ENCODE data around the gene POU2F1. TPM values are rescaled to one million over a fixed set of nuclear protein-coding genes. Genes with fewer than 3 reads are reported as not detected.
"Not testable (repeated sequence)": the region's sequence is repeated elsewhere in the genome, so short reads cannot be mapped to it uniquely, and the experiment has no call there.

Gene POU2F1
- total RNA-seq, 1 donor from 2014 or later = 4.0 TPM

DNA sequence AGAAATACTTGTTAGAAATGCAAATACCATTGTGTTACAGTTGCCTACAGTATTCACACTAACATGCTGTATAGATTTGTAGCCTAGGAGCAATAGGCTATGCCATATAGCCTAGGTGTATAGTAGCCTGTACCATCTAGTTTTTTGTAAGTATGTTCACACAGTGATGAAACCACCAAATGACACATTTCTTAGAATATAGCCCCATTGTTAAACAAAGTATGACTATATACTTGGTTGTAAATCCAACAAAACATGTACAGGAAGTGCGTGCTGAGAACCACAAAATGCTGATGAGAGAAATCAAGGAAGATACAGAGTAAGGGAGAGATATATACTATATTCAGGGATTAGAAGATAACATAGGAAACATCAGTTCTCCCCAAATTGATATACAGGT, 92.2 kb downstream of the POU2F1 start:
- DNase-seq (ENCODE audit: low read depth, low spot score) = no peak

DNA sequence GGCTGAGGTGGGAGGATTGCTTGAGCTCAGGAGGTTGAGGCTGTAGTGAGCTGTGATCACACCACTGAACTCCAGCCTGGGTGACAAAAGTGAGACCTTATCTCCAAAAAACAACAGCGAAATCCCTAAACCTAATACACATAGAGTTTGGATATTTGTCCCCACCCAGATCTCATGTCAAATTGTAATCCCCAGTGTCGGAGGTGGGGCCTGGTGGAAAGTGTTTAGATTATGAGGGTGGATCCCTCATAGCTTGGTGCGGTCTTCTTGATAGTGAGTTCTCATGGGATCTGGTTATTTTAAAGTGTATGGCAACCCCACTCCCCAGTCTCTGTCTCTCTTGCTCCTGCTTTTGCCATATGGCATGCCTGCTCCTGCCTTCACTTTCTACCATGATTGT, 94.0 kb downstream of the POU2F1 start:
- DNase-seq (ENCODE audit: low read depth, low spot score) = no peak

DNA sequence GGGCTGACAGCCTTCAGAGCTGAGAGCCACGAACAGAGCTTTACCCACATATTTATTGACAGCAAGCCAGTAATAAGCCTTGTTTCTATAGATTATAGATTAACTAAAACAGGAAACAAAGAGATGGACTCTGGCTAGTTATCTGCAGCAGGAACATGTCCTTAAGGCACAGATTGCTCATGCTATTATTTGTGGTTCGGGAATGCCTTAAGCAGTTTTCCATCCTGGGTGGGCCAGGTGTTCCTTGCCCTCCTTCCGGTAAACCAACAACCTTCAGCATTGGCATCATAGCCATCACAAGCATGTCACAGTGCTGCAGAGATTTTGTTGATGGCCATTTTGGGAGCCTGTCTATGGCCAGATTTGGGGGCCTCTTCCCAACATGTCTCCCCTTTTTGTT, 96.8 kb downstream of the POU2F1 start:
- DNase-seq (ENCODE audit: low read depth, low spot score) = no peak

DNA sequence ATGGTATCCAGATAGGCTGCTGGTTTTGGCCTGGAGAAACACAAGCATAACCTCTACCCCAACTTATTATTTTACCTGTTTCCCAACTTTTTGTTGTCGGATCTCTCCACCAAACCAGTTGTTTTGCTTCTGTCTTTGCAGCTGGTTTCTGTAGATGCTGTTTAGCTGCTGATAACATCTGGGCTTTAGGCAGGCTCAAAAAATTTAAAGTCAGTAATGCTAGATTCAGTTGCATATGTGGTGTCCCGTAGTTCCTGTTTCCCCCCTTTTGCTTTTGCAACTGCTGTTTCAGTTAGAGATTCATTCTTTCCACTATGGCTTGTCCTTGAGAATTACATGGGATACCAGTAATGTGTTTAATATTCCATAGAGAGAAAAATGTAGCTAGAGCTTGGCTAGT, 98.5 kb downstream of the POU2F1 start:
- DNase-seq (ENCODE audit: low read depth, low spot score) = not testable (repeated sequence)

DNA sequence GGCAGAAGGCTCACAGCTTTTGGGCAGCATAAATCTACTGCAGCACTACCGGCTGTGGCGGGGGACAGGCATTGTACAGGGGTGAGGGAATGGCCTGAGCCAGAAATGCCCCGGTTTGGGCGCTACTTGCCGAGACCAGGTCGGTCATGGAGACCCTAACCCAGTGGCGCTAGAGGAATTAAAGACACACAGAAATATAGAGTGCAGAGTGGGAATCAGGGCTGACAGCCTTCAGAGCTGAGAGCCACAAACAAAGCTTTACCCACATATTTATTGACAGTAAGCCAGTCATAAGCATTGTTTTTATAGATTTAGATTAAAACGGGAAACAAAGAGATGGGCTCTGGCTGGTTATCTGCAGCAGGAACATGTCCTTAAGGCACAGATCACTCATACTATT, 101.8 kb downstream of the POU2F1 start:
- no peak for DNase-seq (ENCODE audit: low read depth, low spot score)

DNA sequence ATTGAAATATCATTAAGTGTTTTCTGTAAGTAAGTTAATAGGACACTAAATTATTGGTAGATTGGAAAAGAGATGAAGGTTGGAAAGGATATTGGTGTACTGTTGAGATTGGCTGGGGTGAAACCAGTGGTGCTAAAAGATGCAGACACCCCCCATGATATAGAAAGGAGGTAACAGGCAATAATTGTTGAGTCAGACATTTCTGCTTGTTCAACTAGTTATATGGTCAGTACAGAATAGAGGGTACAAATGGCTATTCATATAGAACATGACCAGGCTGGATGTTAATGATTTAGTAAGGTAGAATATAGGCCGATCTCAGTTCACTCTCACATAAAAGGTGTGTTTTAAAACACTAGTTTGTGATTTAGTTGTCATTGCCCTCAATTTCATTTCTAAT, 104.5 kb downstream of the POU2F1 start:
- no peak for DNase-seq (ENCODE audit: low read depth, low spot score)

DNA sequence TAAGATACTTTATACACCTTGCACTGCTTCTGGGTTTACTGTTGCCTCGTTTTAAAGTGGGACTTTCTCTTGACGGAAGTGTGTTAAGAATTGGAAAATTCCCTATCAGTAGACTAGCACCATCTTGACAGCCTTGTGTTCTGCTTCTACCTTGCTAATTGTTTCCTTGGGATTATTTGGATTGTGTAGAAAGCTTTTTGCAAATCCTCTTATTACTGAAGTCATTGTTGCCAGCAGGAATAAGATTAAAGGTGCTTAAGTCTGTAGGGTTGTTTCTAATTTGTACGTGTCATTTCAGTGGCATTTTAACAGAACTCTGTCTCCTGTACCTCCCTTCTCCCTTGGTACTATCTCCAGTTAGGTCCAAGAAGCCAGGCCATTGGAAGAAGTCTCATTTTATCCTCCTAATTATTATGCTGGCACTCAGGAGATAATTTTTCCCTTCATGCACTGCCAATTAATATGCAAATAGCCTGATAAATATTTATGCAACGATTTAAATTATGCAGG, 107.7 kb downstream of the POU2F1 start:
- no peak for DNase-seq (ENCODE audit: low read depth, low spot score)

DNA sequence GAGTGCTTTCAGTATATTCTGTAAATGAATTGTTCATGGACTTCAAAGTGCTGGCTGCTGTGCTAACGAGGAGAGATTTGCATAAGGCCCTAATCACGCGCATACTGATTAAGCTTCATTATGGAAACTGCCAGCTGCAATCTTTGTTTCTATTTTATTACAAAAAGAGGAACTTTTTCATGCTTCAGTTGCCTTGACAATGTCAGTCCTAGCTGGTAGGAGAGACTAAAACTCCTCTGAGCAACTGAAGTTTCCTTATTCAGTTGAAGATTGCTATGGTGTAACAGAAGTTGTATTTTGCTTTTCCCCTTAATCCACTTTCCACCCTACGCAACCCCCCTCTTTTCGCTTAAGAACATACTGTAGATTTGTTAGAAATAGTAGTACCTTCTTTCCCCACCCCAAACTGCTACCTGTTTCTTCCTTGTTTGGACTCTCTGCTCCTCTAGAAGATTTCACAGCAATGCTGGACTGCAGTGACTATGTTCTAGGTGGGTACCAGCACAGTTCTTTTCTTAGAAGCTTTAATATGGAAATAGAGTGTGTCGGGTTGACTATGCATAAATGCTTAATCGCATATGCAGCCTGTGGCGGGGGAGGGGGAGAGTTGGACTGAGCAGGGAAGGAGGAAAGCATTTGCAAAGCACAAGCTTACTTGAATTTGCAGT, 108.3 kb downstream of the POU2F1 start:
- DNase-seq (ENCODE audit: low read depth, low spot score) = no peak

DNA sequence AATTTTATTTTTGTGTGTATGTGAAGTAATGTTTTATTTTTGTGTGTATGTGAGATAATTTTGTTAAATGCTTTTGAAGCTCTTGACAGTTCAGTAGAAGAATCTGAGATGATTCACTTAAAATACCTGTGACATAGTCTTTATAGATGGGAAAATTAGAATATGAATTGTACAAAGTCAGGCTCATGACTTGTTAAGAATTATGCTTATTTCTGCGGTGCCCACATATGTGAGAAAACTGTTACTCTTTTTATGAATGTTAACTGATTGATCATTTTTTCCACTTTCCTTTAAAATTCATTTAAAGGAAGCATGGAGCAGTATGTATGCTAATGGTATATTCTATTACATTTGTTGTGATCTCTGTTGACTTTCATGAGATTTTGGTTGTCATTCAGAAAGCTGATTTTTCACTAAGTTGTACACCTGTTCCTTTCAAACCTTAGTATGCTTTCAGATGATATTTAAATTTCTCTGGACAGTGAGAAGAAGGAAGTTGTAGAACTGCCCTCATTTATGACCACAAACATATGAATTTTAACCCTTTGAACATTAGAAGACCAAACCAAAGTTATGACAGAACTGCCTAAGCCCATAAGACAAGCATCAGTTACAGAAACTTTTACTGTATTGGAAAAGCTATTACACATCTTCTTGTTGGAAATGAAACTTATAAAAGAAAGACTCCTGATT, 110.1 kb downstream of the POU2F1 start:
- no peak for DNase-seq (ENCODE audit: low read depth, low spot score)

DNA sequence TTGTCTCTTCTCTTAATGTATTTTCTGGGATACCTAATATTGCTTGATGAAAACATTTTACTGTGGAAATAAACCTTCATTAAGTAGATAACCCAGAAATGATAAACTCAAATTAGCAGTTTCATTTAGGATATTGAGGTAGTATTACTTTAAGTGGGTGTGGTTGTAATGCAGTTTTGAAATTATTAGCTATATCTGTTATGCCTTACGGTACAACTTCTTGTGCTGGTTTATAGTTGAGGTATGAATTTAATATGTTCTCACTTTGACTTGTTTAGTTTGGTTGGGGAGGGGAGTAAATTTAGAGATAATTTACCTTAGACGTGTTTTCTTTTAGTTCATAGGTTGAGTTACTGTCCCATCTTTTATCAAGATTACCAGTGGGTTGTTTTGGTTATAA, 111.0 kb downstream of the POU2F1 start:
- no peak for DNase-seq (ENCODE audit: low read depth, low spot score)

DNA sequence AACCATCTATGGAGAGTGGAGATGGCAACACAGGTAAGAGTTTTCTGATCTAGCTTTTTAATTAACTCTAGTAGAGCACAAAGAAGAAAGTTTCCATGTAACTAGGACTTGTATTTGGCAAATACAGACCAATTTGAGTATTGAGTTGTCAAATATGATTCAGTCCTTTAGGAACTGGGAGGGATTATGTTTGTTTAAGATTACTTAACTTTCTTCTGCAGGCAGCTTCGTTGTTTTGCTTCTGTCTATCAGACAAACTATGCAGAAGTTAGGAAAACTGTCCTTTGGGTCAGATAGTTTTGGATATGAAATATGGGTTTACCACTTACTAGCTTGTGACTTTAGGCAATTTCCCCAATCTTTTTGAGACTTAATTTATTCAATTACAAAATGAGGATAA, 111.8 kb downstream of the POU2F1 start:
- no peak for DNase-seq (ENCODE audit: low read depth, low spot score)

DNA sequence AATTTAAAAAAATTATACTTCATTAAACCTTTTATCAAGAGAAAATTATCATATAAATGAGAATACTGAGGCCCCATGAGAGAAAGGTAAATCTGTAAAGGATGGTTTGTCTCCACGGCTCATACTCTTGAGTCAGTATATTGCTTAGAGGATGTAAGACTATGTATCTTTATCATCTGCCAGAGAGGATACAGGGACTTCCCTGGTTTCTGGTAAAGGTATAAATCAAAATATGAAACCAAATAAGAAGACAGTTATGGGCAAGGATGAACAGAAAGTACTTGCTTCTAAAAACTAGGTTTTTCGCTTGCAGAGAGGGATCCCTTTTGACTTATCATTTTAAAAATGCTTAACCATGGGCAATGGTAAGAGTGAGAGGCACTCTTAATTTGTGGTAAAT, 112.4 kb downstream of the POU2F1 start:
- DNase-seq (ENCODE audit: low read depth, low spot score) = no peak

DNA sequence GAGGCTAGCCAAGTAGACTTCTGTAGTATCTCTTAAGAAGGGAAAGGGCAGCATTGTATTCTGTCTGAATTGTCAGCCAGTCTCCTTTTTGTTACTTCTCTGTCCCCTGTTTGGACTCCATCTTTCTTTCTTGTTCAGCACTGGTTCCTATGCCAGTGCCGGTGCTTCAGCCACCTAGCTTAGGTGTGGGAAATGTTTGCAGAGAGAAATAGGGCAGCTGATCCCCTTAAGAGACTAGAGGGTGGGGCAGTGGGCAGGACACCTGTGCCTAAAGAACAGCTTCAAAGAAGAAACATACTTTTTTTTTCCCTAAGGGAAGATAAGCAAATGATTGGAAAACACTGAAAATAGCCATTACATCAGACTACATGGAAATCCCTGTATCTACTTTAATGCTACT, 113.0 kb downstream of the POU2F1 start:
- DNase-seq (ENCODE audit: low read depth, low spot score) = no peak

DNA sequence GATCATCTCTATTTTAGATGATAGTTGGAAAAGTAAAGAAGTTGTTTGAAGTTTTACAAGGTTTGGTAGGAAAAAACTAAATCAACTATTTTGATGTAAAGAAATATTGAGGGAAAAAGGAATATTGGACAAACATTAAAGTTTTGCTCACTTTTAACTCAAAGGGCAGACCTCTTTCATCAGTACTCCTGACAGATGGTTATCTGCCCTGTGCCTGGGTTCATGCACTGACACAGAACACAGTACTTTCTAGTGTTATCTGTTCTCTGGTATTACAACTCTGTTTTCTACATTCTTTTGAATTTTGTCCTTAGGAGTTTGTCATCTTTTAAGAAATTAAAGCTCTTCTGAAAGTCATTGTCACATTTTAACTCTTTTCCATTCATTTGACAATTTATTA, 118.7 kb downstream of the POU2F1 start:
- DNase-seq (ENCODE audit: low read depth, low spot score) = no peak

DNA sequence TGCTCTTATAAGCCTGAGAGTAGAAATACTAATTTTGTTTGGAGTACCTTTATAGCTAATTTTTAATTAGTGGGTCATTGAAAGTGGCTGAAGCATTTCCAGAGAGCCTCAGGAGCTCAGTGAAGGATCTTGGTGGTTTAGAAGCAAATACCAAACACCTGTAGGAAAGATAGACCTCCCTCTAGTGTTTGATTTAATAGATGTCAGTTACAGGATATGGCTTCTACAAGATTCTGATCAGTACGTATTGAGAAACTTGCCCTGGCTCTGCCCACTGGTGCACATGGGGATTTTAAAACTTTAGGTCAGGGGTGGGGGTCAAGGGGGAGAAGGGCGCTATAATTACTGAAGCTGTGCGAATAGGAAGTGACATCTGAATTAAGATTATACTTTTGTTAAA, 122.2 kb downstream of the POU2F1 start:
- no peak for DNase-seq (ENCODE audit: low read depth, low spot score)

DNA sequence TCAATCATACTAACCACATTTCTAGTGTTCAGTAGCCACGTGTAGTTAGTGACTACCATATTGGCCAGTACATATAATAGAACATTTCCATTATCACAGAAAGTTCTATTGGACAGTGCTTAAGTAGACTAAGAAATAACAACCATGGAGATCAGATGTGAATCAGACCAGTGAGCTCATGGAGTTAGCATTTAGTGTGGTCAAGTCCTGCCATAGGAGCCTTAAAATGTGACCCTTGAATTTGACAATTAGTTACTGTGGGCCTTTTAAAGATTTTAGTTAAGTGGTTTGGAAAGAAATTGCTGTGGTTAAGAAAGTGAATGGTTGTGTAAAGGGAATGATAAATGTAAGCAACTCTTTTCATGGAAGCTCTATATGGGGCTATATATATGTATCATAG, 123.4 kb downstream of the POU2F1 start:
- no peak for DNase-seq (ENCODE audit: low read depth, low spot score)

DNA sequence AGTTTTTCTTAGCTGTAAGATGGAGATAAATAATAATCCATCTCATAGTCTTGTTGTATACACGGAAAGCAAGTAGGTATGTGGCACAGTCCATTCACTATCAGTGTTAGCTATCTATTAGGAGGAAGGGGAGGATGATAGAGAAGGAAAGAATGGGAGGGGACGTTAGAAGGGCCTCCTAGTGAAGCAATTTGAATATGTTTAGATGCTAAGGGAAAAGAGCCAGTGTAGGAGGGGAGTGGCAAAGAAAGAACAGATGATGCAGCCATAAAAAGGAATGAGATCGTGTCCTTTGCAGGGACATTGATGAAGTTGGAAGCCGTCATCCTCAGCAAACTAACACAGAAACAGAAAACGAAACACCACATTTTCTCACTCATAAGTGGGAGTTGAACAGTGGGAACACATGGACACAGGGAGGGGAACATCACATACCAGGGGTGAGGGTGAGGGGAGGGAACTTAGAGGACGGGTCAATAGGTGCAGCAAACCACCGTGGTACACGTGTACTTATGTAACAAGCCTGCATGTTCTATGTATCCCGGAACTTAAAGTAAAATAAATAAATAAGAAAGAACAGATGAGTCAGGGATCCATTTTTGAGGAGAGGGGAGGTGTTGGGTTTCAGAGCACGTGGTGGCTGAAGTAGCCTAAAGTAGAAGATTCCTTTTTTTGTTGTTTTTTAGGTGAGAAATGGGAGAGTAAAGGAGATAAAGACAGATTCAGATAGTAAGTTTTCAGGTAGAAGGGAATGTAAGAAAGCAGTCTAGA, 124.1 kb downstream of the POU2F1 start:
- DNase-seq (ENCODE audit: low read depth, low spot score) = no peak

DNA sequence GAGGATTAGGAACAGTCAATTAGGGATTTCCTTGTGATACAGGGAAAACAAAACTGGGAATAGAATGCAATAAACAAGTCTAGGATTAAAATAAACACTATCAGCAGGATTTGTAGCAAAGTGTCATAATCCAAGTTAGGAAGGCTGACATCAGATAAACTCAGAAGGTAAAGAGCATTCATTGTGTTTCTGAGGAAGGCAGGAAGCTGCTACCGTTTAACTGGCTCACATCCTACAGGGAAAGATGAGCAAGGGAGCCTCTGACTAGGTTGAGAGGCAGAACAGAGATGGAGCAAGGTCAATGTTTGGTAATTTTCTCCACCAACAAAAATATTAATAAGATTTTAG, 124.7 kb downstream of the POU2F1 start:
- DNase-seq (ENCODE audit: low read depth, low spot score) = no peak

DNA sequence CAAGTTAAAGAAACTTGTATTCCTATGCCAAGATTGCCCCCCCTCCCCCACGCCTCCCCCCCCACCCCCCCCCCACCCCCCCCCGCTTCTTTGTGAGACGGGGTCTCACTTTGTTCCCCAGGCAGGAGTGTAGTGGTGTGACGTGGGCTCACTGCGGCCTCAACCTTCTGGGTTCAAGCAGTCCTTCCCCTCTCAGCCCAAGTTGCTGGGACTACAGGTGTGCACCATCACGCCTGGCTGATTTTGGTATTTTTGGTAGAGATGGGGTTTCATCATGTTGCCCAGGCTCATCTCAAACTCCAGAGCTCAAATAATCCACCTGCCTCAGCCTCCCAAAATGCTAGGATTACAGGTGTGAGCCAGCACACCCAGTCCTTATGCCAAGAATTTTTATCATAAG, 136.6 kb downstream of the POU2F1 start:
- DNase-seq (ENCODE audit: low read depth, low spot score) = no peak

DNA sequence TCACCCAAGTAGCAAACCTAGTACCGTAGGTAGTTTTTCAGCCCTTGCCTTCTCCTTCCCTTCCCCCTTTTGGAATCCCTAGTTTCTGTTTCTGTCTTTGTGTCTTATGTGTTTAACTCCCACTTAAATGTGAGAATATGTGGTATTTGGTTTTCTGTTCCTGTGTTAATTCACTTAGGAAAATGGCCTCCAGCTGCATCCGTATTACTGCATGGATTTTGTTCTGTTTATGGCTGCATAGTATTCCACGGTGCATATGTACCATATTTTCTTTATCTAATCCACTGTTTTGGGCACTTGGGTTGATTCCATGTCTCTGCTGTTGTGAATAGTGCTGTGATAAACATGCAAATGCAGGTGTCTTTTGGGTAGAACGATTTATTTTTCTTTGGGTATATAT, 138.6 kb downstream of the POU2F1 start:
- no peak for DNase-seq (ENCODE audit: low read depth, low spot score)

DNA sequence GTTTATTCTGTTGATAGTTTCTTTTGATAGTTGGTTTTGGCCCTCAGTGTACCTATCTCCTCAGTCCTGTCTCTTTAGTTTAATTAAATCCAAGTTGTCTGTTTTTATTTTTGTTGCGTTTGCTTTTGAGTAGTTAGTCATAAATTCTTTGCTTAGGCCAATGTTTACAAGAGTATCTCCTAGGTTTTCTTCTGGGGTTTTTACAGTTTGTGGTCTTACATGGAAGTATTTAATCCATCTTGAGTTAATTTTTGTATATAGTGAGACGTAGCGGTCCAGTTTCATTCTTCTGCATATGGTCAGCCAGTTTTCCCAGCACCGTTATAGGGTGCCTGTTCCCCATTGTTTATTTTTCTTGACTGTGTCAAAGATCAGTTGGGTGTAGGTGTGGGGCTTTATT, 139.4 kb downstream of the POU2F1 start:
- DNase-seq (ENCODE audit: low read depth, low spot score) = no peak

DNA sequence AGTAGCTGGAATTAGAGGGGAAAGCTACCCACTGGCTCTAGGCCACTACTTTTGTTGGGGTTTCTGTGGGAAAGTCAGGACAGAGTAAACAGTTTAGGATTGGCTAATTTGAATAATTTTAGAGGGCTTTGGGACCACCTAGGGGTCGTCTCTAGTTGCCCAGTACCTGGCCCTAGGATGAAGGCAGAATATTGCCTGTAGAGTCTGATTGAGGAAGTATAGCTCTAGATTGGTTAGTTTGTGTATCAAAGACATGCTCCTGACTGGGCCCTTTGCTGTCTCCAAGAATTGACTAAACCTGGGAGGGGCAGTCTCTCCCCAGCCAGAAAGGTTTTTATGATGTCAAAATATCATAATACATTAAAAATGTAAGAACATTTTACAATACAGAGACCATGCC, 142.0 kb downstream of the POU2F1 start:
- DNase-seq (ENCODE audit: low read depth, low spot score) = no peak

DNA sequence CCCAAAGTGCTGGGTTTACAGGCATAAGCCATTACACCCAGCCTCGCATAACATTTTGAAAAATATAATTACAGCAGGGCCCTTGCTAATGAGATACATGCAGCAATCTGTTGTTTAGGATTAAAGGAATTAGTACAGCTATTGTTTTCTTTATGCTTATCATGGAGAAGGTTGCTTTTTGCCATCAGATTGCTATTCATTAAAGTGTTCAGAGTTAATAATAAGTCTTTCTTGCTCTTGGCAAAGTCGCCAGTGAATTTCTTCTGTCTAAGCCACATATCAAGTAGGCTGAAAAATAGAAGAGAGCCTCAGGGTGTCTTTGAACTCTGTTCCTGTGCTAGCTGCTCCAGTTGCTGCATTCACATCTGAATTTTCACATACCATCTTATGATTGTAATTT, 144.1 kb downstream of the POU2F1 start:
- no peak for DNase-seq (ENCODE audit: low read depth, low spot score)
